Trophoblast cell (in vitro differentiated cells and primary cell): Measurements from ENCODE around the gene SLC2A4.

Experiments used
- DNase-seq, 2 donors: peaks; one replicate each; pipeline ENCODE4 v3.0.0-alpha.2; 2016
- H2AFZ ChIP-seq: 2 replicates; pipeline ENCODE4 v1.6.1; 2013; ENCODE audit warnings: low read length, moderate library complexity, mild to moderate bottlenecking; ENCODE audit not compliant: insufficient read depth, poor library complexity
- H2AK5ac ChIP-seq: 2 replicates; pipeline ENCODE4 v1.6.1; 2013; ENCODE audit warnings: mild to moderate bottlenecking, low read length
- H2BK120ac ChIP-seq: 2 replicates; pipeline ENCODE4 v1.6.1; 2013; ENCODE audit warnings: low read length, mild to moderate bottlenecking, moderate library complexity; ENCODE audit not compliant: insufficient read depth, poor library complexity
- H2BK12ac ChIP-seq: 2 replicates; pipeline ENCODE4 v1.6.1; 2013; ENCODE audit warnings: mild to moderate bottlenecking, low read length, moderate library complexity
- H2BK5ac ChIP-seq: 2 replicates; pipeline ENCODE4 v1.6.1; 2013; ENCODE audit warnings: low read length, low read depth, moderate library complexity, mild to moderate bottlenecking; ENCODE audit not compliant: poor library complexity
- H3K14ac ChIP-seq: 2 replicates; pipeline ENCODE4 v1.6.1; 2013; ENCODE audit warnings: mild to moderate bottlenecking, low read length
- H3K18ac ChIP-seq: 2 replicates; pipeline ENCODE4 v1.6.1; 2013; ENCODE audit warnings: mild to moderate bottlenecking, low read length
- H3K23ac ChIP-seq: 2 replicates; pipeline ENCODE4 v1.6.1; 2013; ENCODE audit warnings: low read length
- H3K27ac ChIP-seq: 2 replicates; pipeline ENCODE4 v1.5.1; 2013; ENCODE audit warnings: low read depth, mild to moderate bottlenecking, inconsistent platforms, low read length, moderate library complexity
- H3K27me3 ChIP-seq: 2 replicates; pipeline ENCODE4 v1.6.1; 2013; ENCODE audit warnings: inconsistent platforms, mild to moderate bottlenecking, low read length, moderate library complexity; ENCODE audit not compliant: insufficient read depth
- H3K36me3 ChIP-seq, 2 experiments: 1 replicate in 1 of 2; 2 replicates in 1 of 2; pipeline ENCODE4 v1.6.1; 2013; ENCODE audit warnings: low read length in 2 of 2, mild to moderate bottlenecking in 2 of 2, moderate library complexity in 1 of 2; ENCODE audit not compliant: insufficient read depth in 2 of 2, control insufficient read depth in 1 of 2
- H3K4ac ChIP-seq: 2 replicates; pipeline ENCODE4 v1.6.1; 2013; ENCODE audit warnings: low read depth, mild to moderate bottlenecking, low read length, moderate library complexity
- H3K4me1 ChIP-seq, 2 experiments: 1 replicate in 1 of 2; 2 replicates in 1 of 2; pipeline ENCODE4 v1.6.1; 2013; ENCODE audit warnings: low read length in 2 of 2, mild to moderate bottlenecking in 2 of 2, moderate library complexity in 1 of 2; ENCODE audit not compliant: insufficient read depth in 2 of 2, control insufficient read depth in 1 of 2
- H3K4me2 ChIP-seq: 2 replicates; pipeline ENCODE4 v1.6.1; 2013; ENCODE audit warnings: inconsistent platforms, mild to moderate bottlenecking, low read length, moderate library complexity
- H3K4me3 ChIP-seq: 2 replicates; pipeline ENCODE4 v1.5.1; 2013; ENCODE audit warnings: mild to moderate bottlenecking, low read depth, low read length, inconsistent platforms
- H3K79me1 ChIP-seq: one replicate; pipeline ENCODE4 v1.6.1; 2013; ENCODE audit warnings: low read length
- H3K79me2 ChIP-seq: 2 replicates; pipeline ENCODE4 v1.6.1; 2013; ENCODE audit warnings: low read length, mild to moderate bottlenecking; ENCODE audit not compliant: control insufficient read depth, insufficient read depth, poor library complexity
- H3K9ac ChIP-seq: 2 replicates; pipeline ENCODE4 v1.6.1; 2013; ENCODE audit warnings: mild to moderate bottlenecking, low read length
- H3K9me3 ChIP-seq: 2 replicates; pipeline ENCODE4 v1.6.1; 2013; ENCODE audit warnings: low read depth, mild to moderate bottlenecking, control low read depth, inconsistent platforms, low read length; ENCODE audit not compliant: insufficient read depth
- H4K12ac ChIP-seq: 2 replicates; pipeline ENCODE4 v1.6.1; 2013; ENCODE audit warnings: low read depth, mild to moderate bottlenecking, low read length, moderate library complexity
- H4K8ac ChIP-seq: 2 replicates; pipeline ENCODE4 v1.6.1; 2013; ENCODE audit warnings: low read depth, mild to moderate bottlenecking, low read length, moderate library complexity
- H4K91ac ChIP-seq: one replicate; pipeline ENCODE4 v1.6.1; 2013; ENCODE audit warnings: low read depth, mild to moderate bottlenecking, low read length, moderate library complexity
- WGBS: extraction: QIAGEN DNeasy Blood & Tissue Kit; methylation state at CpG from one replicate; pipeline ENCODE4 v1.1.7; 2013; ENCODE audit warnings: missing lambda C conversion rate; ENCODE audit not compliant: insufficient read length, insufficient coverage; ENCODE audit errors: extremely low coverage; 5-methylcytosine and 5-hydroxymethylcytosine counted together

The SLC2A4 gene

GRCh38 chr17:7290166-7290565 lies 8.6 kb downstream of the SLC2A4 start:
- H2BK120ac ChIP-seq = no peak overlapping the region
- H3K23ac ChIP-seq = no peak overlapping the region
- no peak overlapping the region for H4K8ac ChIP-seq
- H3K79me1 ChIP-seq = no peaks in the 10 kb centered on the region
- no peak overlapping the region for H2AK5ac ChIP-seq
- H3K4me2 ChIP-seq = no peak overlapping the region
- H4K12ac ChIP-seq = no peak overlapping the region
- no peaks in the 10 kb centered on the region for H3K79me2 ChIP-seq
- no peak overlapping the region for H4K91ac ChIP-seq
- H3K27ac ChIP-seq = no peak overlapping the region
- H3K4me1 ChIP-seq = peaks cover 4 to 6% of the 10 kb centered on the region in 2 experiments
- WGBS = no CpG with 5 or more reads among the region's 19 CpGs
- no peak overlapping the region for H3K18ac ChIP-seq
- no peak overlapping the region for H3K4me3 ChIP-seq
- H3K9me3 ChIP-seq = peaks cover 5% of the 10 kb centered on the region
- no peak overlapping the region for H2BK5ac ChIP-seq
- H2AFZ ChIP-seq = no peak overlapping the region
- H2BK12ac ChIP-seq = no peak overlapping the region
- no peak overlapping the region for H3K9ac ChIP-seq
- H3K14ac ChIP-seq = no peak overlapping the region
- H3K27me3 ChIP-seq = peaks cover 20% of the 10 kb centered on the region
- H3K4ac ChIP-seq = no peak overlapping the region
- no peaks in the 10 kb centered on the region for H3K36me3 ChIP-seq
- no peak for DNase-seq

- DNase-seq = no peak
- no peaks in the 10 kb centered on the region for H3K36me3 ChIP-seq
- no CpG with 5 or more reads among the region's 11 CpGs for WGBS
- no peak overlapping the region for H2AFZ ChIP-seq
- peaks cover 5% of the 10 kb centered on the region for H3K9me3 ChIP-seq
- peaks cover 4 to 6% of the 10 kb centered on the region in 2 experiments for H3K4me1 ChIP-seq
- H3K18ac ChIP-seq = no peak overlapping the region
- H3K4me3 ChIP-seq = no peak overlapping the region
- no peak overlapping the region for H4K8ac ChIP-seq
- no peaks in the 10 kb centered on the region for H3K79me2 ChIP-seq
- H3K14ac ChIP-seq = no peak overlapping the region
- H4K91ac ChIP-seq = no peak overlapping the region
- H3K4ac ChIP-seq = no peak overlapping the region
- no peak overlapping the region for H2AK5ac ChIP-seq
- no peak overlapping the region for H3K4me2 ChIP-seq
- H2BK5ac ChIP-seq = no peak overlapping the region
- no peak overlapping the region for H3K9ac ChIP-seq
- peaks cover 22% of the 10 kb centered on the region for H3K27me3 ChIP-seq
- no peak overlapping the region for H2BK12ac ChIP-seq
- no peak overlapping the region for H4K12ac ChIP-seq
- no peak overlapping the region for H2BK120ac ChIP-seq
- H3K79me1 ChIP-seq = no peaks in the 10 kb centered on the region
- H3K27ac ChIP-seq = no peak overlapping the region
- no peak overlapping the region for H3K23ac ChIP-seq
Measured at GRCh38 chr17:7290685-7291084, 9.2 kb downstream of the SLC2A4 start.

- no peak overlapping the region for H4K12ac ChIP-seq
- no peak overlapping the region for H3K27ac ChIP-seq
- peaks cover 4 to 8% of the 10 kb centered on the region in 2 experiments for H3K4me1 ChIP-seq
- no peak overlapping the region for H3K23ac ChIP-seq
- H3K9ac ChIP-seq = no peak overlapping the region
- no peak overlapping the region for H4K8ac ChIP-seq
- H3K27me3 ChIP-seq = peaks cover 23% of the 10 kb centered on the region
- peaks cover 5% of the 10 kb centered on the region for H3K9me3 ChIP-seq
- H2BK120ac ChIP-seq = no peak overlapping the region
- no peak overlapping the region for H3K4me2 ChIP-seq
- no peak overlapping the region for H4K91ac ChIP-seq
- no peak for DNase-seq
- H3K4me3 ChIP-seq = no peak overlapping the region
- no peak overlapping the region for H3K18ac ChIP-seq
- H3K36me3 ChIP-seq = no peaks in the 10 kb centered on the region
- H3K14ac ChIP-seq = no peak overlapping the region
- H2AK5ac ChIP-seq = no peak overlapping the region
- H3K79me2 ChIP-seq = no peaks in the 10 kb centered on the region
- no peak overlapping the region for H2BK12ac ChIP-seq
- WGBS = no CpG with 5 or more reads among the region's 2 CpGs
- H2BK5ac ChIP-seq = no peak overlapping the region
- no peak overlapping the region for H2AFZ ChIP-seq
- no peak overlapping the region for H3K4ac ChIP-seq
- H3K79me1 ChIP-seq = no peaks in the 10 kb centered on the region
Measured at GRCh38 chr17:7292194-7292593, 10.7 kb downstream of the SLC2A4 start.

GRCh38 chr17:7292729-7293128 lies 11.2 kb downstream of the SLC2A4 start:
- Histone ChIP-seq H3K23ac (no peak overlapping the region), H4K8ac (no peak overlapping the region), H3K14ac (no peak overlapping the region), H2BK5ac (no peak overlapping the region), H3K27ac (no peak overlapping the region), H2BK120ac (no peak overlapping the region), H2AK5ac (no peak overlapping the region), H3K79me1 (no peaks in the 10 kb centered on the region), H3K4me2 (no peak overlapping the region), H3K9ac (no peak overlapping the region), H2AFZ (no peak overlapping the region), H2BK12ac (no peak overlapping the region), H3K4ac (no peak overlapping the region), H4K91ac (no peak overlapping the region), H3K79me2 (no peaks in the 10 kb centered on the region), H3K4me1 (peaks cover 4 to 8% of the 10 kb centered on the region in 2 experiments), H3K36me3 (no peaks in the 10 kb centered on the region), H3K4me3 (no peak overlapping the region), H3K18ac (no peak overlapping the region), H3K9me3 (peaks cover 5% of the 10 kb centered on the region), H4K12ac (no peak overlapping the region), H3K27me3 (peaks cover 23% of the 10 kb centered on the region)
- no peak for DNase-seq
- no CpG with 5 or more reads among the region's 6 CpGs for WGBS
